Measurements from ENCODE around the gene GALR3. TPM values are rescaled to one million over a fixed set of nuclear protein-coding genes. Genes with fewer than 3 reads are reported as not detected.

Gene GALR3, protein sequence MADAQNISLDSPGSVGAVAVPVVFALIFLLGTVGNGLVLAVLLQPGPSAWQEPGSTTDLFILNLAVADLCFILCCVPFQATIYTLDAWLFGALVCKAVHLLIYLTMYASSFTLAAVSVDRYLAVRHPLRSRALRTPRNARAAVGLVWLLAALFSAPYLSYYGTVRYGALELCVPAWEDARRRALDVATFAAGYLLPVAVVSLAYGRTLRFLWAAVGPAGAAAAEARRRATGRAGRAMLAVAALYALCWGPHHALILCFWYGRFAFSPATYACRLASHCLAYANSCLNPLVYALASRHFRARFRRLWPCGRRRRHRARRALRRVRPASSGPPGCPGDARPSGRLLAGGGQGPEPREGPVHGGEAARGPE
- not detected for total RNA-seq

DNA sequence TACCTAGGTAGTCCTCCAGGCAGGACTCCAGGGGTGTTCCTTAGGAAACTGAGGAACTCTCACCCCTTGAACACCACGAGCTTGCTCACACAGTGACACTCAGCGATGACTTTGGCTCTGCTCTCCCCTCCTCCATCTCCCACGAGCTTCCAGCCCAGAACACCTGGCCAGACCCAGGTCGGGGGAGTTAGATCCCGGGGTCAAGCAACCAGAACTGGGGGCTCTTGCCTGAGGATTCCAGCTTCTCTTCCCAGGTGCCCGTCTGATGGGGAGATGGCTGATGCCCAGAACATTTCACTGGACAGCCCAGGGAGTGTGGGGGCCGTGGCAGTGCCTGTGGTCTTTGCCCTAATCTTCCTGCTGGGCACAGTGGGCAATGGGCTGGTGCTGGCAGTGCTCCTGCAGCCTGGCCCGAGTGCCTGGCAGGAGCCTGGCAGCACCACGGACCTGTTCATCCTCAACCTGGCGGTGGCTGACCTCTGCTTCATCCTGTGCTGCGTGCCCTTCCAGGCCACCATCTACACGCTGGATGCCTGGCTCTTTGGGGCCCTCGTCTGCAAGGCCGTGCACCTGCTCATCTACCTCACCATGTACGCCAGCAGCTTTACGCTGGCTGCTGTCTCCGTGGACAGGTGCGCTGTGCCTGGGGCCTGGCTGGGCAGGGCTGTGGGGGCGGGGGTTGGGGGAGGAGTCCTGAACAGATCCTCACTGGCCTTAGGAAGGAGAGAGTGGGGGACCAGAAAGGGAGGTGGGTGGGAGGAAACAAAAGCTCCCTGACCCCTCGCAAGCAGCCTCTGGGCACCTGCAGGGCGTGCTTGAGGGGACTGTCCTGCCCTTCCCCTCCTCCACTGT lies at the start of gene GALR3:
Gene GALR3 (plus strand): TSS at position 249 of the 852 bp plus-strand sequence. CDS start 25 bp downstream, at position 274.

DNA sequence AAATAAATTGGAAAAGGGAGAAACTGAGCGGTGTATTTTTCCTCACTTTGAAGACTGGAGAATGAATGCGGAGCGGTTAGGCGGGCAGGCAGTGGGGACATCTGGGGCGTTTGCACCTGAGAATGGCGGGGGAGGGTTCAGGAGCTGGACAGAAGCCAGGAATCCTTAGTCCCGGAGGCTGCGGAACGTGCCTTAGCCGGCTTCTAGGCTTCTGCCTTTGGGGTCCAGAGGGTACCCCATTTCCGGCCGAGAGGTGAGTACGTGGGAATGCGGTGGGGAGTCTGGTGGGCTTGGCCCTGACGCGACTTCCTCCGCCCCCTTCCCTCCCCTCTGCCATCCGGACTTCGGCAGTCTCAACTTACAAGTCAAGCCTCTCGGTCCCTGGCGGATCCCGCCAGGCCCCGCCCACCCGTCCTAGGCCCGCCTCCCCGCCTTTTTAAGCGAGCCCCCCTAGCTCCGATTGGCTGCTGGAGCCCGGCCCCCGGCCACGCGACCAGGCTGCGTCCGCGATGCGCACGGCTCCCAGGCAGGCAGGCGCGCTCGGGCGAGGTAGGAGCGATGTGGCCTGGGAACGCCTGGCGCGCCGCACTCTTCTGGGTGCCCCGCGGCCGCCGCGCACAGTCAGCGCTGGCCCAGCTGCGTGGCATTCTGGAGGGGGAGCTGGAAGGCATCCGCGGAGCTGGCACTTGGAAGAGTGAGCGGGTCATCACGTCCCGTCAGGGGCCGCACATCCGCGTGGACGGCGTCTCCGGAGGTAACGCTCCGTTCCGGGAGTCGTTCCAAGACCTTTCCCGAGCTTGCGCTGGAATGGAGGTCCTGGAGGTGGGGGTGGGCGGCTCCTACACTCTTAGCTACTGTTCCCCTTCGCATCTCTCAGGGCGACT lies 15.5 kb upstream of the GALR3 start, which contains the start of gene GCAT:
Gene GCAT (plus strand): TSS at position 525 of the 884 bp plus-strand sequence. CDS start 34 bp downstream, at position 559.

DNA sequence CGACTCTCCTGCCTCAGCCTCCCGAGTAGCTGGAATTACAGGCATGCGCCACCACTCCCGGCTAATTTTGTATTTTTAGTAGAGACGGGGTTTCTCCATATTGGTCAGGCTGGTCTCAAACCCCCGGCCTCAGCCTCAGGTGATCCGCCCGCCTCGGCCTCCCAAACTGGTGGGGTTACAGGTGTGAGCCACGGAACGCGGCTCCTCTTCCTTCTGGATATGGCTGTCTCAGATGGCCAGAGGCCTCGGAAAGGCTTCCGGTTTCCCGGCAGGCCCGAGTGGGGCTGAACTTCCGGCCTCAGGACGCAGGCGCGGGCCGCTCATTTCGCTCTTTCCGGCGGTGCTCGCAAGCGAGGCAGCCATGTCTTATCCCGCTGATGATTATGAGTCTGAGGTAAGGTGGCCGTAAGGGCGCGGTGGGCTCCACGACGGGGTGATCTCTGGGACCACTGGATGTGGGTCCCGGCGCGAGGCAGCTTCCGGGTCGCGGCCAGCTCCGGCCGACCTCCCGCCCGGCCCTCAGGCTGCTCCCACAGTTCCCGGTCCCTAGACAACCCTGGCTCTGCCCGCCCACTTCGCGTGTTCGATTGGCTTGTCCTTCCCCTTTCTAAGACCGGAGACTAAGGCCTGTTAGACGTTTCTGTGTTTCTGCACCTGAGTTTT lies 26.0 kb downstream of the GALR3 start, which contains the start of gene EIF3L:
Gene EIF3L (plus strand): TSS at position 331 of the 663 bp plus-strand sequence. CDS start 31 bp downstream, at position 362.

Small RNAs within 50 kb of the gene (microRNA-seq; reads per million reads assigned to microRNA genes)
- 2.3 reads per million, percentile 6 among the genes with 10 or more reads in this experiment for gene MIR659 (ENCODE audit: borderline microRNAs expressed, borderline replicate concordance)

Other genes starting within 250 kb of the GALR3 start
- gene LGALS2, start 243.3 kb upstream of the GALR3 start, total RNA-seq: not detected
- gene GGA1, start 214.5 kb upstream of the GALR3 start, total RNA-seq: 10 to 100 TPM; 59.8 to 61.1 TPM
- gene SH3BP1, start 183.7 kb upstream of the GALR3 start, total RNA-seq: 100 to 1,000 TPM; 141 to 146 TPM
- 10 to 100 TPM; 19.3 to 20.4 TPM for gene PDXP, start 164.7 kb upstream of the GALR3 start, total RNA-seq
- gene LGALS1, start 147.7 kb upstream of the GALR3 start, total RNA-seq: 100 to 1,000 TPM; 723 to 732 TPM
- gene NOL12, start 137.0 kb upstream of the GALR3 start, total RNA-seq: 10 to 100 TPM; 40.8 to 44.2 TPM
- 10 to 100 TPM; 38.4 to 39.6 TPM for gene TRIOBP, start 126.3 kb upstream of the GALR3 start, total RNA-seq
- gene GCAT, start 15.4 kb upstream of the GALR3 start, total RNA-seq: 10 to 100 TPM; 12.3 to 13.0 TPM
- 10 to 100 TPM; 19.3 to 19.5 TPM for gene ANKRD54, start 21.0 kb downstream of the GALR3 start, total RNA-seq
- 100 to 1,000 TPM; 740 to 742 TPM for gene EIF3L, start 26.0 kb downstream of the GALR3 start, total RNA-seq
- gene MICALL1, start 82.9 kb downstream of the GALR3 start, total RNA-seq: 10 to 100 TPM; 31.6 to 36.1 TPM
- gene C22orf23, start 130.2 kb downstream of the GALR3 start, total RNA-seq: not detected
- 10 to 100 TPM; 54.7 to 56.1 TPM for gene POLR2F, start 130.3 kb downstream of the GALR3 start, total RNA-seq
- not detected for gene SOX10, start 161.2 kb downstream of the GALR3 start, total RNA-seq
- 10 to 100 TPM; 16.5 to 19.0 TPM for gene PICK1, start 234.0 kb downstream of the GALR3 start, total RNA-seq